NCI-H2107 treated with DMSO at 0.1 percent for 48 hours (cell line): ENCODE measurements around the gene ZFR2.
A peak's percentile ranks its signal among the peaks of the same experiment; 100 is the strongest.
"Not testable (repeated sequence)": the region's sequence is repeated elsewhere in the genome, so short reads cannot be mapped to it uniquely, and the experiment has no call there.

Experiments used
- DNase-seq: peaks from one replicate; lab custom pipeline; 2025; ENCODE audit not compliant: unreplicated experiment; lab: John Stamatoyannopoulos, UW

Gene ZFR2

GRCh38 chr19:3868770-3869456 is at the start of gene ZFR2:
Gene ZFR2 (minus strand): TSS chr19:3869038. CDS start chr19:3869017, 21 bp downstream.
- DNase-seq: no peak

DNA sequence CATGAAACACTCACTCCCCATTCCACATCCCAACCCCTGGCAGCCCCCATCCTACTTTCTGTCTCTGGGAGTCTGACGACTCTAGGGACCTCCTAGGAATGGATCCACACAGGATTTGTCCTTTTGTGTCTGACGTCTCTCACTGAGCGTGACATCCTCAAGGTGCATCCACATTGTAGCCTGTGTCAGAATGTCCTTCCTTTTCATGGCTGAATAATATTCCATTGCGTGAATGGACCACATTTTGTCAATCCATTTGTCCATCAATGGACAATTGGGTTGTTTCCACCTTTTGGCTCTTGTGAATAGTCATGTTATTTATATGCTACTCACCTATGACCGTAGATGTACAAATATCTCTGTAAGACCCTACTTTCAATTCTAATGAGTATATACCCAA is 47.2 kb upstream of the ZFR2 start:
- DNase-seq: no peak

GRCh38 chr19:3914199-3914598 is 45.4 kb upstream of the ZFR2 start:
- DNase-seq: no peak

- no peak for DNase-seq
Observed at GRCh38 chr19:3910105-3910504, 41.3 kb upstream of the ZFR2 start.

DNA sequence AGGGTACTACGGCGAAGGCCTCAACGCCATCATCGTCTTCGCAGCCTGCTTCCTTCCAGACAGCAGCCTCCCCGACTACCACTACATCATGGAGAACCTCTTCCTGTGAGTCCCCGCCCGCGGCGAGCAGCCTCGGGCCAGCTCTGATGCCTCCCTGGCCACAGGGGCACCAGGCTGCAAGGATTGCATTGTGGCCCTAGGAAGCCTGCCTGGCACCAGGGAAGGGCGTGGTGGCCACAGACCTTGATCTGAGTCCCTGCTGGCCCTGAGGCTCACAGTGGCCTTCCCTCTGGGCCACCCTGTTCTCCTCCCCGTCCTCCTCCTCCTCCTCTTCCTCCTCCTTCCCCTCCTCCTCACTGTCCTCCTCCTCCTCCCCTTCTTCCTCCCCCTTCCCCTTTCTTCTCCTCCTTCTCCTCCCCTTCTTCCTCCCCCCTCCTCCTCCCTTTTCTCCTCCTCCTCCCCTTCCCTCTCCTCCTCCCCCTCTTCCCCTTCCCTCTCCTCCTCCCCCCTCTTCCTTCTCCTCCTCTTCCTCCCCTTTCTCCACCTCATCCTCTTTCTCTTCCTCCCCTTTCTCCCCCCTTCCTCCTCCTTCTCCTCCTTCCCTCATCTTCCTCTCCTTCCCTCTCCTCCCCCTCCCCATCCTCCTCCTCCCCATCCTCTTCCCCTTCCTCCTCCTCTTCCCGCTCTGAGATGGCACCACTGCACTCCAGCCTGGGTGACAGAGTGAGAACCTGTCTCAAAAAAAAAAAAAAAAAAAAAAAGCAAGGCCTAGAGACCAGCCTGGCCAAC is 39.6 kb upstream of the ZFR2 start:
- no peak for DNase-seq

- no peak for DNase-seq
Observed at GRCh38 chr19:3907626-3908265, 38.9 kb upstream of the ZFR2 start.

GRCh38 chr19:3904233-3904632 is 35.4 kb upstream of the ZFR2 start:
- DNase-seq: no peak

DNA sequence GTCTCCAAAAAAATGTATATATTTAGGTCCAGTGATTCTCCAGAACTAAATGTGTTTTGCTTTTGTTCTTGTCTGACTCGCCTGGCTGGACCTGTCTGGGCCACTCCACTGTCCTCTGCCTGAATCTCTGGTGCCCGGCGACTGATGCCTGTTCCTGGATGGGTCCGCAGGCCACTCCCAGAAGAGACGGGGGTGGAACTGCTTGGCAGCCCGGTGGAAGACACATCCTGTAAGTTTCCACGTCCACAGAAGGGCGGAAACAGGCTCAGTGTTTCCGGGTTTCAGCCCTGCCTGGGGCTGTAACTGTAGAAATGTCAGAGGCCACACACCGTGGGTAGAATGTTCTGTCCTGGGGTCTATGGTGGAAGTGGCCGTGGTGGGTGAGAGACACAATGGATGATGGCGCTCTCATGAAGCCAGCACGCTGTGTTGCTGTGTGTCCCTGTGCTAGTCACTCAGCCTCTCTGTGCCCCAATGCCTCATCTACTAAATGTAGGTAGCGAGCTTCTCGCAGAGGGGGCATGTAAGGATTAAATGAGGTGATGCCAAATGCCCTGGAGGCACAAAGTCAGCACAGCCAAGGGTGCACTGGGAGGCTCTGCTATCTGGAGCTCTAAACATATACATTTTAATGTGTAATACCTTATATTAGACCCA is 33.6 kb upstream of the ZFR2 start:
- no peak for DNase-seq

DNA sequence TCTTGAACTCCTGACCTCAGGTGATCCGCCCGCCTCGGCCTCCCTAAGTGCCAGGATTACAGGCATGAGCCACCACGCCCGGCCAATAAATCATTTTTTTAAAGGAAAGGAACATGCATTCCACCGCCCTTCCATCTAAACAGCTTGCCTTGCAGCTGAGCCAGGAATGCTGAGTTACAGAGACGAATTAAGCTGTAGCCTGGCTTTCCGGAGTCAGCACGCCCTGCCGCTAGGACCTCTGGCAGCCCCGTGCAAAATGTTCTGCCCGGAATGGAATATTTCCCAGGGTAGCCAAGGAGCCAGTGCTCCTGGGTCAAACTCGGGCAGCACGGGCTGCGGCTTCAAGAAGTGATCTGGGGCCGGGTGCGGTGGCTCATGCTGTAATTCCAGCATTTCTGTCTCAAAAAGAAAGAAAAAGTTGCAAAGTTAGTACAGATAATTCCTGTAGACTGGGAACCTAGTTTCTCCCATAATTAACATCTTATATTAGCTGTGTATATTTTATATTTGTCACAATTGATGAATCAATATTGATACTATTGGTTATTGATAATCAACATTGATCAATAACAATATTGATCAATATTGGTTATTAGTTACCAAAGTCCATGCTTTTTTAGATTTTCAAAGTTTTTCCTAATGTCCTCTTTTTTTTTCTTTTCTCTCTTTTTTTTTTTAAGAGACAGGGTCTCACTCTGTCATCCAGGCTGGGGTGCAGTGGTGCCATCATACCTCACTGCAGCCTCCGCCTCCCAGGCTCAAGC is 30.9 kb upstream of the ZFR2 start:
- DNase-seq: no peak

GRCh38 chr19:3898426-3898825 is 29.6 kb upstream of the ZFR2 start:
- no peak for DNase-seq

- no peak for DNase-seq
Observed at GRCh38 chr19:3897936-3898335, 29.1 kb upstream of the ZFR2 start.

GRCh38 chr19:3895788-3896187 is 26.9 kb upstream of the ZFR2 start:
- no peak for DNase-seq

DNA sequence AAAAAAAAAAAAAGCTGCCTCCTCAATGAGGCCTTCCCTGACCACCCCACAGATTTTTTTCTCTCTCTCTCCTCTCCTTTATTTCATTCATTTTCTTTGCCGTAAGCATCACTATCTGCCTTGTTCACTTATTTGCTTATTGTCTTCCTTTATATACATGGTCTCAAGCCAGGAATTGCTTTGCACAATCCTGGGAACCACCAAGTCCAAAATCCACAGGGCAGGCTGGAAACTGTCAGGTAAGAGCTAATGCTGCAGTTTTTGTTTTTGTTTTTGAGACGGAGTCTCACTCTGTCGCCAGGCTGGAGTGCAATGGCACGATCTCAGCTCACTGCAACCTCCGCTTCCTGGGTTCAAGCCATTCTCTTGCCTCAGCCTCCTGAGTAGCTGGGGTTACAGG is 26.1 kb upstream of the ZFR2 start:
- DNase-seq: not testable (repeated sequence)

DNA sequence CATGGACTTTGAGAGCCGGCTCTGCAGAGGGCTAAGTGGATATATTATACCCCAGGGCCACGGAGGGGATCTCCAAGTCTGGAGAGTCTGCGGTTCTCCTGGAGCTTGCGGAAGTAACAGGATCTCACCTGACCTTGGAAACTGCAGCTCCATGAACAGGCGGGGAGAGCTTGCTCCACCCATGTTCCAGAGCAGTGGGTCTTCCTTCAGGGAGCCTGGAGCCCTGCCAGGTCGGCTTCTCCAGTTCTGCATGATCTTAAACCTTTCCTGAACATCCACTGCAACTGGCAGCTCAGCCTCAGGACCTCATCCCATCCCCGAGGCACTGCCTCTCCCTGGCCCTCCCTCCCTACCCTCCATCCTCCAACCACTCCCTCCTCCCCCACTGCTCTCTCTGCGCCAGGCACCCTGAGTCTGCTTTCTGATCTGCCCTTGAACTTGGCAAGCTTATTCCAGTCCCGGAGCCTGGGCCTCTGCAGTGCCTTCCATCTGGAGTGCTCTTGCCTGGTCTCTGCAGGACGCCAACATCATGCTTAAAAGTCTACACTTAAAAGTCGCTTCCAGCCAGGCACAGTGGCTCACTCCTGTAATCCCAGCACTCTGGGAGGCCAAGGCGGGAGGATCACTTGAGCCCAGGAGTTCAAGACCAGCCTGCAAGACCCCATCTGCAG is 24.8 kb upstream of the ZFR2 start:
- DNase-seq: peak; percentile 55

DNA sequence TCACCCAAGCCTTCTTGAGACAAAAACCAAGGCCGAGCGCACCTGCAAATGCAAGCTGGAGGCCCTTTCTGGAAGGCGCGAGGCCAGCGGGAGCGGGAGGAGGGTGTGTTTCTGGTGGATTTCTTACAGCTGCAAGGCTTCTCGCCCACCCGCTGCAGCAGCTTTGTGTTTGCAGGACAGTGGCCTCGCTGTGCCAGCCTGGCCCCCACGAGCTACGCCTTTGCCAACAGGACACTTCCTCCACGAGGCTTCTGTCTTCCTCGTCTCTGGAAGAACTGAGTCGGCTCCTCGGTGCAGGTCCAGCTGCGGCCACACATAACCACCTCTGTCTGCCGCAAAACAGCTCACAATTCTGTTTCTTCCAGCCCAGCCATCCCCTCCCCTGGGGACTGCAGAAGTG is 21.8 kb upstream of the ZFR2 start:
- no peak for DNase-seq

- DNase-seq: no peak
Observed at GRCh38 chr19:3882041-3882384, 13.2 kb upstream of the ZFR2 start.

GRCh38 chr19:3881272-3882040 is 12.6 kb upstream of the ZFR2 start:
- DNase-seq: no peak

DNA sequence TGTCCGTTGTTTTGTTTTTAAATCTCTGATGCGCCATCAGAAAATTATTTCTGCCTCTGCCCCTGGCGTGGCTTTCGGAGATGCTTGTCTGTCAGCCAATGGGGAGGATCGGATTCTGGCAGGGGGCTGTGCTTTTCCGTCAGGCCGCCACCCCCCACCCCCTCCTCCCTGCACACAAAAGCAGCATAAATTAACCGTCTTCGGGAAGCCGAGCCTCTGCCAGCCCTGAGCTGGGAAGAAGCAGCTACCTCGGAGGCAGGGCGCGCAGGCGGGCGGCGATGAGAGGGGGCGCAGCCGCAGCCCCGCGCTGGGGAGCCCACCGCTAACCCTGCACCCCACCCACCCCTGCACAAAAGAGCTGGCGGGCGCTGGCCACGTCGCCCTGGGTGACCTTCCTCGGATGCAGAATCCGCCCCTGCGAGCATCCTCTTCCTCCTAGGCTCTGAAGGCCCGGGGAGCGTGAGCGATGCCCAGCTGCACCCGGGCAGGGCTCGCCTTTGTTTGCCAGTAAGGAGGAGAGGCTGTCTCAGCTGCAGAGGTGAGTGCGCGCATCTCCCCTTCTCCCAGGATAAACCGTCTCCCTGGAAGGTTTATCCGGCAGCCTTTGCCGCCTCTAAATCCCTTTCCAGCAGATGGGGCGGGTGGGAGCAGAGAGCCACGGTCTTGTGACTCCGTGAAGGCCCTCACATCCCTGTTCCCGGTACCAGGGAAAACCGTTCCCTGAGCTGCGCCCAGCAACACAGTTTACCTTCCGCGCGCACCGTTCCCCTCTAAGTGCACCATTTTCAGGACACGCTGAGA is 11.8 kb upstream of the ZFR2 start, which contains the start of gene ATCAY:
ATCAY (plus strand) TSS at position 215 of the 801 bp plus-strand sequence. CDS start 5,083 bp downstream, outside the sequence.
- DNase-seq: peak; percentile 62

DNA sequence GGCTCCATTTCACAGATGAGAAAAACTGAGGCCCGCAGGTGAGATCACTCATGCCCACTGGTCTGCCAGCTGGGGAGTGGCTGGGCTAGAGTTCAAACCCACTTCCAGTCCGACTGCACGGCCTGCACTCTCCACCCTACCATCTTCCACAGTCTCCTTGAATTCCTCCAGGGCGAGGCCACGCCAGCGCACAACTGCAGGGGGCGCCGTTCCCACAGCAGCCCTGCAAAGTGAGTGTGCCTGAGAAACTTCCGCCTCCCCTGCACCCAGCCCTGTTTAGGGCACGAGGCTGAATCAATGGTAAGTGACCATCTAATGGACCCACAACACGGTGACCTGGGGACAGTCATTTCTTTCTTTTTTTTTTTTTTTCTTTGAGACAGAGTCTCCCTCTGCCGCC is 10.8 kb upstream of the ZFR2 start:
- DNase-seq: no peak
